Activated naive CD4-positive, alpha-beta T cell treated with Interleukin-2 at 50 U/mL for 16 hours (primary cell): ENCODE measurements around the gene GLIS1.

ENCODE experiments used
- DNase-seq: peaks from one replicate; pipeline ENCODE4 v3.0.0-alpha.2; 2020

The GLIS1 gene

DNA sequence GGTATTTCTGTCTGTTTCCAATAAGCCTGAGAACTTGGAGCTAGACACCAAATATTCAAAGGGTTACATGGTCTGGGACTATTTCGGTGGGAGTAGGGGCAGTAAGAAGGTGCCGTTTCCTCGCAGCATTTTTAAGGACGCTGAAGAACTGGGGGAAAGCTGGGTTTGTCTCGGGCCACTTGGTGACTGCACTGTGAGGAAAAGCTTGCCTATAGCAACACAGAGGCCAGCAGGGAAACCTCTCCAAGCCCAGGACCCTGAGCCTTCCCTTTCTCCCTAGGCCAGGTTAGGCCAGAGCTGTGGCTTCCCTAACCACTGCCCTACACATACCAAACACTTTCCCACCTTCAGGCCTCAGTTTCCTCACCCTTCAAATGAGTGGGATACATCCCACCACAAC lies 3.3 kb downstream of the GLIS1 start:
- DNase-seq: no peak

DNA sequence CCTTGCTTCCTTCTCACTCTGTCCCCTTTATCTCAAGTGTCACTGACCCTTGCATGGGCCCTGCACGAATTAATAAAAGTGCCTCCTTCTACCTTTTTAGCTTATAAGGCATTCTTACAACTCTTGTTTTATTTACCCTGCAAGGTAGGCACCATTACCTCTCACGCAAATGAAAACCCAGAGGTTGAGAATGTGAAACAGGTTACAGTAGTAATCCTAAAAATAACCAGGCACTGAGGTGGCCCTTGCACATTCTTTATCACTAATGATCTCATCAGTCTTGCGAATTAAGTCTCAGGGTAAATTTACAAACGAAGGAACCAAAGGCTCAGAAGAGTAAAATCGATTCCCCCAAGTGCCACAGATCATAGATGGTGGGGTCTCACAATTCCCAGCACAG lies 3.7 kb downstream of the GLIS1 start:
- no peak for DNase-seq

DNA sequence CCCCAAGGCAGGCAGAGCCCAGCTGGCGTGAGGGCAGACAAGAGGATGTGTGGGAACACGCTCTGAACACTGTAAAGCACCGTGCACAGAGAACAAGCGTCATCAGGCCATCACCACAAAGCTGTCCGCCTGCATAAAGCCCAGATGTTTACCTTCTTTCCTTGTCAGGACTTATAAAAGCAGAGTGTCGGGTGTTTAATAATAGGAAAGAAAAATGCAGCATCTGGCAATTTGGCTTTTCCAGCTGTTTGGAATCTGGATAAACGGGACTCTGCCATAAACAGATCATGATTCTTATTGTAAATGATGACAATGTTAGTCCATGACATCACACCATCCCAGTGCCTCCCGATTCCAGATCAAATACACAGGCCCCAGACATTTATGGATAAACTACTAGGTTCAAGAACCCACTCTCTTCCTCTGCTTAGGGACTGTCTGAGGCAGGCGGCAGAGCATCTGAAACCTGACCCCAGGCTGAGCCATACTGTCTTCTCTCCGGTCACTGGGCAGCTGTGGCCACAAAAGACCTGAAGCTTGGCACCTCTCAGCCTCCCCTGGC lies 4.2 kb downstream of the GLIS1 start:
- no peak for DNase-seq

DNA sequence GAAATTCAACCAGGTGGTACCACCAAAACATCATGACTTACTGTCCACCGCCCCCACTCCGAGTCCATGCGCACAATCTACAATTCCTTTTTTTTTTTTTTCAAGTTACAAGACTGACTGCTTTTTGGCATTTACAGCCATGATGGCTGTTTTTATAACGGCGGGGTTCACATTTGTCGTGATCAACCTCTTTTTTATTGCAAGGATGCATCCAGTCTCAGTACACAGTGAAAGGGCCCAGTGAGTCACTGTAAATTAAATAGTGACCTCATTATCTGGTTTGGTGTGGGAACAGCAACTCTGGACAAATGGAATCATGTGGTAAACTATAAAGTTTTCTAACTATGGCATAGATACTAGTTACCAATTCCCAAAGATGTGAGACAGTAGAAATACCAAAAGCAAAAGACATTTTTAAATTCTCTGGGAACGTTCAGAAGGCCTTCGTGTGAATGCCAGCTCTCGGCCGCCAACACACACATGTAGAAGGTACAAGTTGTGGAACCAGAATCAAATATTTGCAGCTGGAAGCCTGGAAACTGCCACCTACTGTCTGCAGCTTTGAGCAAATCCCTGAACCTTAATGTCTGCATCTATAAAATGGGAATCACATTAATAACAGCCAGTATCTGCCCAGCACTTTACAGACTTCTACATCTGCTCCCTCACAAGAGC lies 4.9 kb downstream of the GLIS1 start:
- DNase-seq: no peak

DNA sequence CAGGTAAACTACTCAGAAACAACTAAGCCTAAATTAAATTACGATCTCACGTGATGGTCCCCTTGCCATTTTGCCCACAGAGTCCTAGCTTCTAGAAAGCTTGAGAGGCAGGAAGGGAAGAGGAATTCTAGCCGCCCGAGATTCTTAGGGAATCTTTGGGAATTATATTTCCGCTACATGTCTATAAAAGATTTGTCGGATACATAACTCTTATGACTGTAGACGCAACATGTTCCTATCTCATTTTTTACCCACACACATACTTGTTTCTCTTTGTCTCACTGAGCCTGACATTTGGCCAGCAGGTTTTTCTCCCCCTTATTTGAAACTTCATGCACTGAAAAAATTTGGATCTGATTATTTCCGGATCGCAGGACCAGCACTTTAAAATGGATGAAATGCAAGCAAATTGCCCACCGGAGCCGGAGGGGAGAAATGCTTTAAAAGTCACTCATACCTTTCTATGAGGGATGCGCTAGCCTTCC lies 5.5 kb downstream of the GLIS1 start:
- no peak for DNase-seq

DNA sequence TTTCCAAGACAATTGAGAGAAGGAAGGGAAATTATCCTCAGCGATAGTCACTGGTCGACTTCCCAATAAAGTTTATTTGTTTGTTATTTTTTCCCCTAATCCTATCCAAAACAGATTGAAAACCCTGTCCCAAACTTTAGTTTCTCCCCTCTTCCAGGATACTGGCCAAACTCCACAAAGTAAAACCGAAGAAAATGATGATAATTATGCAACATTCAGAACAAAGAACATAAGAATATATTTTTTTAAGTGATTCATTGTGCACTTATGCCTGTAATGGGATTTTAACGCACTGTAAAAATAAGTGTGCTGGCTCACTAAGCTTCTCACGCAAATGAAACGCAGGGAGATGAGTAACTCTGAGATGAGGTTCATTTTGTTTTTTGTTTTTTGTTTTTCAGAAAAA lies 6.0 kb downstream of the GLIS1 start:
- no peak for DNase-seq

DNA sequence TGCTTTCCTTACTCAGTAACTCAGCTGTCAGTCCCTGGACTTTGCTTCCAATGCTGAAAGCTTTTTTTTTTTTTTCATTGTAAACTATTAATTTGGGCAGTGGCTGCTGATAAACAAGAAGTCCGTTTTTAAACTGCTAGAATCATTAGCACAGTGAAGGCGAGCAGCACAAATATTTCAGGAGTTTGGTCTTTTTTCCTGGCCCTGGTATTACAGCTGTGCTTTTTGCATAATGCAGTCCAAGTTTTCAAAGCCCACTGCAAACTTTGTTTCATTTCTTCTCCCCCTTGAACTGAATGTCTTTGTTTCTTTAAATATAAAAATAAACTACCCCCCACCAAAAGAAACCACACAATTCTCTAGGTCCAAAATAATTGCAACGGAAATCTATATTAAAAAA lies 6.6 kb downstream of the GLIS1 start:
- no peak for DNase-seq

DNA sequence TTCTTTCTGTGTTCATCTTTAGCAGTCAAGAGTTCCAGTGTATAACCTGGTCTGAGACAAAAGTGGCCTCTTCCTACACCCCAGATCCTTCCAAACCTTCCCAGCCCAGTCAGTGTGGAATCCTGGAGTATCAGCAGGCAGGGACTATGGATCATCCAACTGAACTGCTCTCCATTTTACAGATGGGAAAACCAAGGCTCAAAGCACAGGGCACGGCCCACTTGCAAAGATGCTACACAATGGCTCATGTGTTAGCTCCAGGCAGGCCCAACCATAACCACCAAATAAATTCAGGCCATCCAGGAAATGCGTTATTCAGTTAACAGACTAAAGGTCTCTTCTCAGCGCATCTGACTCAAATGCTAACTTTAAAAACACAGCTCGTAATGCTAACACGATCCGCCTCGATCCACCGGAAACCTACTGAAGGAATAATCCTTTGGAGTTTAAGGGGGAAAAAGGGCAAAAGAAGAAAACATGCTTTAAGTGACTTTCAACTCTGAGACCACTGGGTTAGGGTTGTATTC lies 7.1 kb downstream of the GLIS1 start:
- DNase-seq: no peak

DNA sequence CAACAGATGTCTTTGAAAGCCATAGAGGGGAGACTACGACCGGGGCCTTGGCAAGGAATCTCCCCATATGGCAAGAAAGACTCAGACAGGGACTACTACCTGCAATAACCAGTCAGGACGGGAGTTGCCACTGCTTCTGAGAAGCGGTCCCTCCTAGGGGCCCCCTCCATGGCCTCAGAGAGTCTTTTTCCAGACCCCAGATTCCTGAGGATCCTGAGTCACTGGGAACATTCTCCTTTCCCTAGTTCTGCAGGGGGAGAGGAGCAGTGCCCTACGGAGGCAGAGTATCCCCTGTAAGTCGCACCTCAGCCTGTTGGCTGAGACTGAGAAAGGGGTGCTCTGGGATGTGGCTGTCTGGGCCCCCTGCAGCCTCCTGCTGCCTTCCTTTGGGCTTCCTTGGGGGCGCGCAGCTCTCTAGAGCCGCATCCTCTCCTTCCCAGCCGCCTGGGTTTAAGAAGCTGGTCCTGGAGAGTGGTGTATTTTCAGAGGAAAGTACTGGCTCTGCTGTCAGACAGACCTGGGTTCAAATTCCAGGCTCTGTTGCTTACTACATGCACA lies 7.8 kb downstream of the GLIS1 start:
- DNase-seq: no peak

DNA sequence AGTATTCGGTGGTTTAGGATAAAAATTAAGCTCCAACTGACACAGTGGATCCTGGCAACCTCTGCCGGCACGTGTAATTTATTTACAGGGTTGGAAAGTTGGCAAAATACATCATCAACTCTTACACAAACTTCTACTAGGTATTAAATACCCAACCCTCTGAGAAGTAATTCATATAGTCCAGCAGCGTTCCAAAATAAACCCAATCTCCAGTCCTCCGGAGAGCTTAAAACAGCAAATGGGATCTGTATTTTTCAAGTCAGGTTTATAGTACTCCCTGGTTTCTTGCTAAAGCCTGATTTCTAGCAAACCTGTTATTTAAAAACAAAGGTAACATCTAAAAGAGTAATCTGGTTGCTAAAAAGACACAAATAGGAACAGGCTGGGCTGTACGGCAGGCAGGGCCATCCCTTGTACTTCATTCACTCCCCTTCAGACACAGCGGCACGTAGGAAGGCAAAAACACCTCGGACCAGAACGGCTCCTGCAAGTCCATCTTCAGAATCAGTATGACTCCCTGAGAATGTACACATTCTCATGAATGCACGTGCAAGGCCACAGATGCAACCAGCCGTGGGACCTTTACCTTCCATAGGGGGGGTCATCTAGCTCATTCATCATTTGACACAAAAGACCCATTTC lies 8.6 kb downstream of the GLIS1 start:
- no peak for DNase-seq

DNA sequence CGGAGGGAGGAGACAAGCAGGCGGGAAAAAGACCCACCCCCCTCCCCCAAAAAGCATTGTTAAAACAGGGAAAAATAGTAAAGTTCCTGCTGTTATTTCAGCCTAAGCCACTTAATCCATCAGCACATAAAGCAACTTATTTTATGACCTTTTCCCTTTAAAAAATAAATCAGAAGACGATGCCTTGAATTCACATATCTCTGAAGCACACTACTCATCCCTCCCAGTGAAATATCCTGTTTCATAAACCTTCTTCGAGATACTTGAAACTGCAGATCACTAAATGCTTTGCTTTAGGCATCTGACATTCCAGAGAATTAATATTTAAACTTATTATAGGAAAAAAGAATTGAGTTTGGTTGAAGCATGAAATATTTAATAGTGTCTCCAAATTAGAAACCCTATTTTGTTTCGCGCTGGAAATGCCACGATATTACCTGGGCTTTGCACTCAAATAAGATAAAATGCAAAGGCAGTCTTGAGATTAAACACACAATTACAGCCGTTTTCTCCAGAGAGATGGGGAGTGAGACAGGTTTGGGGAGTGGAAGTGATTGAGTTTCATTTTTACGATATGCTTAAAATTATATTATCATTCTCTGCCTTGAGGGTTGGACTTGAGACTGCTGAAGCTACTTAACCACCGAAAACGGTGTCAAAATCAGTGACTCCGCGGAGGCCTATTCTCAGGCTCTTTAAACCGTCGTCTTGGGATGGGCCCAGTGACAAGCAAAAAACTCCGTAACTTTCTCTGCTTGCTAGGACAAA lies 9.3 kb downstream of the GLIS1 start:
- DNase-seq: no peak

DNA sequence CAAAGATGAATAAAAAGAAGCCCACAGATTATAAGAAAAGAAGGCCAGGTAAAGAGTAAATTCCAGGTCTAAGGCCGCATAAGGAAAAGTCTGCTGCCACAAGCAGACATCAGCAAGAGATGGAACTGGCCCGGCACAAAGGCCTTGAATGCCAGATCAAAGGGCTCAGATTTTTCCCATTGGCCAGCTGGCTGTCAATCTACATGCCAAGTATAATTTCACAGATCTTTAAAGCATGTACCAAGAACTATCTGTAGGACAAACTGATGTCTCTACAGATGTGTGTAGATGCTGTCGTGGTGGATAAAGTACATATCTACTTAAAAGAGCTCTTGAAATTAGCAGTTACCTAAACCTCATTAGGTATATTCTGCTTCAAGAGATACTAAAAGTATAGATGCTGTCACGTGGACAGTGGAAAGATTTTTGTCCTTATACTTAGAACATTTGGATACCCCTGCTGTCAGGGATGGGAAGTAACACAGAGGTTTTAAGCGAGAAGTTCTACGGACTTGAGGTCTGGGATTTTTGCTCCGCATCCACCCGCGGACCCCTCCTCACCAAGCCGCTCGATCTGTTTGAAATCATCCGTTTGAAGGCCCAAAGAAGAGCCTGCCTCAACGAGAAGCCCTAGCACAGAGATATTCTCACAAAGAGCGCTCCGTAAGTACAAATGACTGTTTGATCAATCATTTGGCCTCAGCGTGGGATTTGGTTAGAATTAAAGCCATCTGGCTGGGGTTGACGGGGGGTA lies 10.1 kb downstream of the GLIS1 start:
- DNase-seq: no peak

DNA sequence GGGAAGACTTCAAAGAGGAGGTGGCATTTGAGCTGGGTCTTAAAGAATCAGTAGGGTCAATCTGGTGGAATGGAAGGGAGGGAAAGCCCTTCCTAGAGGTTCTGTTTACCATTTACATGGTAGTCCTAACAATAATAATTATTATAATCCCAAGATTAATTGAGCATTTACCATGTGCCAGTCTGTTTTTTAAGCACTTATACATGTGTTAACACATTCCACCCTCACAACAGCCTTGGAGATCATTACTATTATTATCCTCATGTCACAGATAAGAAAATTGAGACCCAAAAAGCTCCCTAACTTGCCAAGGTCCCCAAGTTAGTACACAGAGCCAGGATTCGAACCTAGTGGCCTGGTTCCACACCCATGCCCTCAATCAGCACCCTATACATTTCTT lies 10.8 kb downstream of the GLIS1 start:
- no peak for DNase-seq

DNA sequence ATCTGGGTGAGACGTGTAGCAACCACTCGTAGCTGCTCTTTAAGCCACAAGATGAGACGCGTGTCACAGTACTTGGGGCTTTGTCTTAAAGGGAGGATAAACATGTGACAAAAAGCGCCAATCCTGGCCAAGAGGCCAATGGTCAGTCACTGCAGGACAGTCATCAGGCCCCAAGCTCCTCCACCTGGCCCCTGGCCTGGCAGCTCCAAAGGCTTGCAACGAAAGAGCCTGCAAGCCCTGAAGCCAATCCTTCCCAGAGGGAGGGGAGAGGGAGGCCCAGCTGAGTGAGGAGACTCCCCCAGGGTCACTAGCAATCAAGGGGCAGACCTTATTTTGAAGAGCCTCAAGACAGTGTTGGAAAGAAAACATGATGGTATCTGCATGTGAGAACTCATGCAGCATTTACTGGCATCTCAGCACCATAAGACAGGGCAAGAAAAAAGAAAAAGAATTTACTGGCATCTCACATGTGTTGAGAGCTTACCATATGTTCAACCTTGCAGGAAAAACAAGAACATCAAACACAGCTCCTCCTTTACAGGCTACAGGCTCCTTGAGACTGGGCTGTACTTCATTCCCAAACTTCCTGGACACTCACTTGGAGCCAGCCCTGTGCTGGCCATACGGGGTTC lies 11.4 kb downstream of the GLIS1 start:
- DNase-seq: no peak

DNA sequence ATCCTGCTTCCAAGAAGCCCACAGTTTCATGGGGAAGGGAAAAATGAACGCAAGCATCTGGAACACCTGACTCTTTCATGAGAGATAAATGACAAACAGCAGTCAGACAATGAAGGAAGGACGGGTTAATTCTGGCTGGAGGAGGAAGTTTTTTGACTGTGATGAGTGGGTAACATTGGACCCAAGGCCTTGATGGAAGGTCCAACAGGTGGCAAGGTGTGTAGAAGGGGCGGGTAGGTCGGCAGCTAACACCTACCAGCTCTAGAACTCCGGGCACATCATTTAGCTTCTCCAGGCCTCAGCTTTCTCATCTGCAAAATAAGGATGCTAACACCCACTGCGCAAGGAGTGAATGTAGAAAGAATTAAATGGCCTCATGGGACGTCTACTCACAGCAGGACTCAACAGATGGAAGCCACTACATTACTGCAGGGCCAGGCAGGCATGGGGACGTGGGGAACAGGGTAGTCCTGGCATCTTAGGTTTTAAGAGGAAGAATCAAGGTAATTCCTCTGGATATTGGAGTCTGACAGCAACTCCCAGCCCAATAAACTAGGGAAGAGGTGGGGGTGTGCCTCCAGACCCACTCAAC lies 12.9 kb downstream of the GLIS1 start:
- DNase-seq: no peak

DNA sequence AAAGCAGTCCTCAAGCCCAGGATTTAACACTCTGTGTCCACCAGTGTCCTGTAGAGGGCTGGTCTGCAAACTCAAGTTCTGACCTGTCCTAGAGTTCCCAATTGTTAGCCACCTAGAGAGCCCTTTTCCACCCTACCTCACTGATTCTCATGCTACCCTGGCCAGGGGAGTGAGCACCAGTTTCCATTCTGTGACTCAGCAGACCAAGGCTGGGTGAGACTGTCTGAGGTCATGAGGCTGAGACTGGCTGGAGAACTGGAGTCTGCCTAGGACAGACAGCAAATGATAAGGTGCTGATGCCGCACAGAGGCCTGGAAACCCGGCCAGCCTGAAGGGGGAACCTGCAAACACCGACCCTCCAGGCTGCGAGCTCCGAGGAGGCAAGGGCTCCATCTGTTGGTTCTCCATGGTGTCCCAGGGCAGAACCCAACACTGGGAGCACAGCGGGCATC lies 13.7 kb downstream of the GLIS1 start:
- DNase-seq: no peak

DNA sequence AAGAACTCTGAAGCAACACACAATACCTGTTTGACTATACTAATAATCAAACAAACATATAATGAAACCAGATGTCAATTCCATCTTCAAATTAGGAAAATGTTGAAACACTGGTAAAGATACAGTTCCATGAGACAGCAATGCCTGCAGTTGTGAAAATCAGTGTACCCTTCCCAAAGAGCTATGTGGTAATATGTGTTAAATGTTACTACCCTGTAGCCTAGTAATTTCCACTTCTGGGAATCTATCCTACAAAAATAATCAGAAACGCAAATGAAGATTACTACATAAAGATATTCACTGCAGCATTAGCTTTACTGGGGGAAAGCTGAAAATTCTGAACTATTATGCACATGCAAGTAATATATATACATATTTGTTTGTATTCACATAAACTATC lies 16.9 kb downstream of the GLIS1 start:
- DNase-seq: no peak

DNA sequence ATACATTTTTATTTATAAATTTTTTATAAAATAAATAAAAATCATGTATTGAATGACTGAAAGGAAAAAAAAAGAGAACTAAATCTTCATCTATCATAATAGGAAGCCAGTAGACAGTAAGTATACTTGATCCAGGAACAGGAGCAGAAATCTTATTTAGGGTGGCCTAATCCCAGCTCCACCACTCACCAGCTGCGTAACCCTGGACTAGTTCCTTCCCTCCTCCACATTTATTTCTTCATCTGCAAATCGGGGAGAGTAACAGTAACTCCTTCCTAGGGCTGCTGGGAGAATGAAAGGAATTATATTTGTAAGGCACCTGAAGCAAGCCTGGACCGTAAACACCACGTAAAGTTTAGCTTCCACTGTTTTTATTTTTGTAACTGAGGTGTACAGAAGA lies 17.9 kb downstream of the GLIS1 start:
- no peak for DNase-seq

DNA sequence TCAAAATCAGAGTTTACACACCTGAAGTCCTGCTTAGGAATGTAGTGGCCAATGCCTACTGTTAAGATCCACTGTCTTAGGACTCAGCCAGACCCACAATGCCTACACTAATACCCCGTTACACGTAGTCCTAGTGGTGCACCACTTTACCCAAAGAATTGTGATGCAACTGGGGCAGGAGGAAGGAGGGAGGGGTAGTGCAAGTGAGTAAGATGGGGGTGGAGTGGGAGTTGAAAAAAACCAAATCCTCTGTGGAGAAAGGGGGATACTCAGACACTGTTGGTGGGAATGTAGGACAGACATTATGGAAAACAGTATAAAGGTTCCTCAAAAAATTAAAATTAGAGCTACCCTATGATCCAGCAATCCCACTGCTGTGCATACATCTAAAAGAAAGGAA lies 19.5 kb downstream of the GLIS1 start:
- DNase-seq: no peak

DNA sequence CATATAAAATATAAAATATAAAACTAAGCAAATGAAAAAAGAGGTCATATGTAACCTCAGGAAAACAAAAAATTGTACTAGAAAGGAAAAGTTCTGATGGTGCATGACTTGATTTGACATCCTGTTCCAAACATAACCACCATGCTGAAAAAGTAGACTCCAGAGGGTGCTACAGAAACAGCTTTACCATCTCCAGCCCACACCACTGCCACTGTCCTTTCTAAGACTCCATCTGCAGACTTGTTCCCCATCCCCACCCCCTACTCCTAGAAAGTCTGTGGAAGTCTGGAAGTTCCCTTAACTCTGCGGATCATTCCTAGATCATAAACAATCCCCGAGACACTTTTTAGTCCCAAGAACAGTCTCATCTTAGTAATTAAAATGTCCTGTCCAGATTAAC lies 20.5 kb downstream of the GLIS1 start:
- DNase-seq: no peak

DNA sequence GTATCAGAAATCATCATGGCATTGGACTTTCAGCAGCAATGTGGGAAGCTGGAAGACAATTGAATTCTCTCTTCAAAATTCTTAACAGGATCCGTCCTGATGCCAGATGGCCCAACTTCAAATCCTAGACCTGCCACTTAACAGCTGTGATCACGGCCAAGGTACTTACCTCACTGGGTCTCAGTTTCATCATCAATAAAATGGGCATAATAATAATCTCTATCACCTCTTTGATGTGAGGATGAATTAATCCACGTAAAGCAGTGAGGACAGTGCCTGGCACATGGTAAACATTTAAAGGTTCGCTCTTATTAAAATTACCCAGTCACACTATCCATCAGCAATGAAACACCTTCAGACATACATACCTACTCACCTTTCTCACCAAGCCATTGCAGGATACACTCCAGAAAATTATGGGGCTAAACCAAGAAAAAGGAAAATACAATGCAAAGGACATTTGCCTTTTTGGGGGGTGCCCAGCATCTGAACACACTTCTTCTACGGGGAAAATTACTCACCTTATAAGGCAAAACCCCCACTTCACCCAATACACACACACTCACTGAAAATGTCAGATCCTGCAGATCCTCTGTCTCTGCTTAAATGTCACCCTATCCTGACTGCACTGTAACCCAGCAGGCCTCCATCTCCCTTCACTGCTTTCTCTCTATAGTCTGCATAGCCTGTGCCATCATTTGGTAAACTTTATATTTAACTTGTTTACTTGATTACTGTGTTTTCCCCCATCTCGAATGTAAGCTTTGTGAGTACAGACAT lies 21.7 kb downstream of the GLIS1 start:
- no peak for DNase-seq
